Mucosa of rectum (tissue), 2 donors: Measurements from ENCODE around the gene COL16A1.

Experiments
- H3K27ac ChIP-seq, 2 donors: one replicate each; pipeline ENCODE4 v1.7.0; 2013; ENCODE audit warnings: inconsistent platforms in 2 of 2, low read depth in 2 of 2, low read length in 2 of 2
- H3K27me3 ChIP-seq, 2 donors: one replicate each; pipeline ENCODE4 v1.7.0; 2013; ENCODE audit warnings: low read length in 2 of 2; ENCODE audit not compliant: control insufficient read depth in 2 of 2, insufficient read depth in 2 of 2
- H3K36me3 ChIP-seq, 2 donors: one replicate each; pipeline ENCODE4 v1.7.0; 2013; ENCODE audit warnings: low read length in 2 of 2; ENCODE audit not compliant: control insufficient read depth in 2 of 2, insufficient read depth in 2 of 2
- H3K4me1 ChIP-seq, 2 donors: one replicate each; pipeline ENCODE4 v1.7.0; 2013; ENCODE audit warnings: low read length in 2 of 2, mild to moderate bottlenecking in 1 of 2; ENCODE audit not compliant: control insufficient read depth in 2 of 2, insufficient read depth in 2 of 2
- H3K4me3 ChIP-seq, 2 donors: one replicate each; pipeline ENCODE4 v1.7.0; 2013; ENCODE audit warnings: low read length in 2 of 2
- H3K9ac ChIP-seq, 2 donors: one replicate each; pipeline ENCODE4 v1.7.0; 2013; ENCODE audit warnings: low read length in 2 of 2, low read depth in 1 of 2, mild to moderate bottlenecking in 1 of 2
- H3K9me3 ChIP-seq, 2 donors: one replicate each; pipeline ENCODE4 v1.7.0; 2013; ENCODE audit warnings: low read length in 2 of 2; ENCODE audit not compliant: control insufficient read depth in 2 of 2
- donor health status: healthy.
- donor health status: Normal muscosa, but diverticular disease.

The COL16A1 gene

GRCh38 chr1:31732751-31733289, 29.0 kb upstream of the COL16A1 start:
- Histone ChIP-seq H3K4me3 (no peak overlapping the region), H3K9ac (no peak overlapping the region), H3K27me3 (no peaks in the 10 kb centered on the region), H3K36me3 (no peaks in the 10 kb centered on the region), H3K4me1 (peaks cover 4 to 10% of the 10 kb centered on the region in 2 donors), H3K27ac (no peak overlapping the region), H3K9me3 (no peaks in the 10 kb centered on the region)

- Histone ChIP-seq H3K4me1 (peaks cover 4 to 10% of the 10 kb centered on the region in 2 donors), H3K36me3 (no peaks in the 10 kb centered on the region), H3K27me3 (no peaks in the 10 kb centered on the region), H3K4me3 (no peak overlapping the region), H3K27ac (no peak overlapping the region), H3K9ac (no peak overlapping the region), H3K9me3 (no peaks in the 10 kb centered on the region)
These were observed 28.5 kb upstream of the COL16A1 start for GRCh38 chr1:31732343-31732742.

GRCh38 chr1:31731049-31731565, 27.3 kb upstream of the COL16A1 start:
- Histone ChIP-seq H3K36me3 (no peaks in the 10 kb centered on the region), H3K9ac (no peak overlapping the region)

GRCh38 chr1:31730336-31731048, 26.7 kb upstream of the COL16A1 start:
- no peaks in the 10 kb centered on the region for H3K4me1 ChIP-seq
- H3K9me3 ChIP-seq: no peaks in the 10 kb centered on the region
- no peak overlapping the region for H3K9ac ChIP-seq
- H3K27me3 ChIP-seq: no peaks in the 10 kb centered on the region
- no peaks in the 10 kb centered on the region for H3K36me3 ChIP-seq
- H3K27ac ChIP-seq: no peak overlapping the region
- H3K4me3 ChIP-seq: no peak overlapping the region

More at GRCh38 chr1:31731049-31731565, 27.3 kb upstream of the COL16A1 start:
- no peaks in the 10 kb centered on the region for H3K9me3 ChIP-seq
- no peak overlapping the region for H3K27ac ChIP-seq
- peaks cover under 1 to 3% of the 10 kb centered on the region in 2 donors for H3K4me1 ChIP-seq
- no peaks in the 10 kb centered on the region for H3K27me3 ChIP-seq
- no peak overlapping the region for H3K4me3 ChIP-seq

- no peak overlapping the region for H3K27ac ChIP-seq
- no peak overlapping the region for H3K4me3 ChIP-seq
- no peak overlapping the region for H3K9ac ChIP-seq
- peaks cover 0 to 1% of the 10 kb centered on the region in 2 donors for H3K27me3 ChIP-seq
- H3K9me3 ChIP-seq: no peaks in the 10 kb centered on the region
- no peaks in the 10 kb centered on the region for H3K4me1 ChIP-seq
- H3K36me3 ChIP-seq: no peaks in the 10 kb centered on the region
These were observed 24.0 kb upstream of the COL16A1 start for GRCh38 chr1:31727849-31728248.

GRCh38 chr1:31727195-31727594, 23.4 kb upstream of the COL16A1 start:
- H3K4me1 ChIP-seq: no peaks in the 10 kb centered on the region
- H3K9me3 ChIP-seq: no peaks in the 10 kb centered on the region
- H3K27ac ChIP-seq: no peak overlapping the region
- no peaks in the 10 kb centered on the region for H3K36me3 ChIP-seq
- no peak overlapping the region for H3K4me3 ChIP-seq
- no peak overlapping the region for H3K9ac ChIP-seq
- peaks cover 0 to 3% of the 10 kb centered on the region in 2 donors for H3K27me3 ChIP-seq

- peaks cover 0 to 3% of the 10 kb centered on the region in 2 donors for H3K27me3 ChIP-seq
- H3K36me3 ChIP-seq: no peaks in the 10 kb centered on the region
- no peak overlapping the region for H3K9ac ChIP-seq
These were observed 22.9 kb upstream of the COL16A1 start for GRCh38 chr1:31726715-31727114.

GRCh38 chr1:31725777-31726535, 22.1 kb upstream of the COL16A1 start:
- no peak overlapping the region for H3K27ac ChIP-seq
- no peaks in the 10 kb centered on the region for H3K4me1 ChIP-seq
- no peak overlapping the region for H3K9ac ChIP-seq
- no peaks in the 10 kb centered on the region for H3K9me3 ChIP-seq
- peaks cover 0 to 5% of the 10 kb centered on the region in 2 donors for H3K27me3 ChIP-seq
- no peaks in the 10 kb centered on the region for H3K36me3 ChIP-seq
- H3K4me3 ChIP-seq: no peak overlapping the region

More at GRCh38 chr1:31726715-31727114, 22.9 kb upstream of the COL16A1 start:
- no peaks in the 10 kb centered on the region for H3K9me3 ChIP-seq
- no peak overlapping the region for H3K27ac ChIP-seq
- H3K4me3 ChIP-seq: no peak overlapping the region
- no peaks in the 10 kb centered on the region for H3K4me1 ChIP-seq

GRCh38 chr1:31725134-31725533, 21.3 kb upstream of the COL16A1 start:
- no peaks in the 10 kb centered on the region for H3K9me3 ChIP-seq
- H3K27ac ChIP-seq: no peak overlapping the region
- no peak overlapping the region for H3K9ac ChIP-seq
- H3K27me3 ChIP-seq: peaks cover 0 to 5% of the 10 kb centered on the region in 2 donors
- no peak overlapping the region for H3K4me3 ChIP-seq
- no peaks in the 10 kb centered on the region for H3K36me3 ChIP-seq
- H3K4me1 ChIP-seq: no peaks in the 10 kb centered on the region

- Histone ChIP-seq H3K27ac (no peak overlapping the region), H3K36me3 (no peaks in the 10 kb centered on the region), H3K9ac (no peak overlapping the region), H3K27me3 (peaks cover 3 to 5% of the 10 kb centered on the region in 2 donors), H3K9me3 (no peaks in the 10 kb centered on the region), H3K4me3 (no peak overlapping the region), H3K4me1 (no peaks in the 10 kb centered on the region)
These were observed 20.1 kb upstream of the COL16A1 start for GRCh38 chr1:31723828-31724359.
